HG02981 (cell line): Measurements from ENCODE around the gene CYBC1.

ENCODE experiments used
- ATAC-seq: cut with Tn5 transposase; IDR thresholded peaks from one replicate; pipeline ENCODE4 v1.9.1; 2021; ENCODE audit warnings: mild to moderate bottlenecking, moderate library complexity; ENCODE audit not compliant: unreplicated experiment

CYBC1 gene

GRCh38 chr17:82411396-82412053 is 39.0 kb downstream of the CYBC1 start:
- no peak for ATAC-seq

DNA sequence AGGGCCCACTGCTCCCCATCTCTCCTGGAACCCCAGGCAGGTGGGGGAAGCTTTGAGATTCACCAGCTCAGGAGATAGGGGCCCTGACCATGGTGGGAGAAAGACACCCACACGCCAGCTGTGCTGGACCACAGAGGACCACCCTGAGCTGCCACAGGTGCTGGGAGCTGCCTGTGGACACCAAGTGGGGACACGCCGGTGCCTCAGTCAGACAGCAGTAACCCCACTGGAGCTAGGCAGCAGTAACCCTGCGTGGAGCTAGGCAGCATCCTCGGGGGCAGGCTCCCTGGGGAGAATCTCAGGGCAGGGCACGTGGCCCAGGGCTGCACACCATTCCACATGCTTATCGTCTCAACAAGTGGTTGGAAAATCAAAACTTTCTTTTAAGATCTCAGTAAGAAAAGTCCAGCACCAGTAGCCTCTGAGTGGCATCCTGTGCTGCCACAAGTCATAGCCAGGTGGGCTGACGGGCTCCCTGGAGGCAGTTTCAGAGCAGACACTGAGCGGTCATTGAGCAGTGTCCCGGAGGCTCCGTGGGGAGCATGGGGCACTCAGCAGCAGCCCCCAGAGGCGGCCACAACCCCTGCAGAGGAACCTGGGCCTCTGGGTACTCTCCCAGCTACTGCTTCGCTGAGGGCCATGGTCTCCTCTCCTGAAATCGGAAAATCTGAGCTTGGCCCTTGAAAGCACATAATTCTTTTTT is 40.4 kb downstream of the CYBC1 start:
- ATAC-seq = no peak

DNA sequence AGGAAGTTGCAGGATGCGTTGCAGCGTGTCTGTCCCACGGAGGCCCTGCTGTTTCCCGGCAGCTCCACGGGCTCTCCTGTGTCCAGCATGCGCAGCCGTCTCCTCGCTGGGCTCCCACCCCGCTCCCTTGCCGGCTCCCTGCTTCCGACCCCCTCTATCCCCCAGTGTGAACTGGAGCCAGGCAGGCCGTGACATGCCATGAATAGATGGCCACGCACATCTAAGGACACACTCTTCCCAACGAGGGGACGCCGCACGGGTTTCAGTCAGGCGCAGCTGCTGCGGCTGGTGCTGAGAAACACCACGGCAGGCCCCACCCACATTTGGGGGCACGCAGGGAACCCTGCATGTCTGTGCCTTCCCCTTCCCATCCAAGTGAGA is 41.6 kb downstream of the CYBC1 start:
- no peak for ATAC-seq

GRCh38 chr17:82408288-82408937 is 42.1 kb downstream of the CYBC1 start:
- ATAC-seq = no peak

DNA sequence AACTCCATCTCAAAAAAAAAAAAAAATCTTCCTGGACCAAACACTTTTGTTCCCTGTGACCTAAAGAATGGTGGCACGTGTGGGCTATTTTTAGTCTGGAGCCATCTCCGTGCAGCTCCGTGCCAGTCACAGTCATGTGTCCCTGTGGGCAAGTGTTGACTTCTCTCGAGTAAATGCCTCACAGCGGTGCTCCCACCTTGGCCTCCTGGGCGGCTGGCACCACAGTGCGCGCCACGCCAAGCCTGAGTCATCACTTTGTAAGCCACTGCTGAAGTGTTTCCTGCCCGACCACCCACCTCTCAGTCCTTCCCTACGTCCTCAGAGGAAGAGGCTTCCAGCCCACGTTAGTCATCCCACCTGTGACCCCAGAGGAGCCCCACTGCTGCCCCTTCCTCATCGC is 43.3 kb downstream of the CYBC1 start:
- no peak for ATAC-seq

- ATAC-seq = no peak
Observed at GRCh38 chr17:82406131-82406671, 44.4 kb downstream of the CYBC1 start.

DNA sequence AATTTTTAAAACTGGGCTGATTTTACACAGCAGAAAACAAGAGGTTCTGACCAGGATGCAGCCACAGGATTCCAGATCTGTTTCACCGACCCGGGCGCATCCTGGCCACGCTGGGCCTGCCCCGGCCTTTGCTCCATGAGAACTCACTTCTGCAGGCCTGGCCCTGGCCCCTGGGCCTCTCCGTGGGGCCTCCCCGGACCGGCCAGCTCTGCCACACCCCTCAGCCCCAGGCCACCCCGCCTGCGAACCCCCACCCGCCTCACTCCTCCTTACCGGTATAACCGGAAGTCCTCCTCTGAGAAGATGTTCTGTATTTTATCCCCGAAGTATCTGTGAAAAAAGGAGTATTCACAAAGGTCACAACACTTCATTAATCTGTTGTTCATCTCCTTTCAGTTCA is 45.5 kb downstream of the CYBC1 start:
- no peak for ATAC-seq

GRCh38 chr17:82403662-82404660 is 46.6 kb downstream of the CYBC1 start:
- no peak for ATAC-seq

GRCh38 chr17:82402865-82403264 is 47.7 kb downstream of the CYBC1 start:
- ATAC-seq = peak; percentile 68

DNA sequence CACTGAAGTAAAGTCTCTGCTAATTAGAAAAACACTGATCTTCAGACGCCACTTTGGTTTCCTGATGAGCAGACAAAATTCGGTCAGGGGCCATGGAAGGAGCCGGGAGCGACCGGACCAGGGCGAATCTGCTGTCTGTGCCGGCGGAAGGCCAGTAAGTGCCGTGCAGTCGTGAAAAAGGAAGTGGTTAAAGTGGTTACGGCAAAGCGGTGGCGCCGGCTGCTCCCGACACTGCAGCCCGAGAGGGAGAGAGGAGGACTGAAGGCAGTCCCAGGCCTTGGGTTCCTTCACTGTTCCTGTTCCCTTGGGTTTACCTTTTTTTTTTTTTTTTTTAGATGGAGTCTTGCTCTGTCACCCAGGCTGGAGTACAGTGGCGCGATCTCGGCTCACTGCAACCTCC is 49.7 kb downstream of the CYBC1 start:
- no peak for ATAC-seq

- ATAC-seq = no peak
Observed at GRCh38 chr17:82400206-82400605, 50.3 kb downstream of the CYBC1 start.

DNA sequence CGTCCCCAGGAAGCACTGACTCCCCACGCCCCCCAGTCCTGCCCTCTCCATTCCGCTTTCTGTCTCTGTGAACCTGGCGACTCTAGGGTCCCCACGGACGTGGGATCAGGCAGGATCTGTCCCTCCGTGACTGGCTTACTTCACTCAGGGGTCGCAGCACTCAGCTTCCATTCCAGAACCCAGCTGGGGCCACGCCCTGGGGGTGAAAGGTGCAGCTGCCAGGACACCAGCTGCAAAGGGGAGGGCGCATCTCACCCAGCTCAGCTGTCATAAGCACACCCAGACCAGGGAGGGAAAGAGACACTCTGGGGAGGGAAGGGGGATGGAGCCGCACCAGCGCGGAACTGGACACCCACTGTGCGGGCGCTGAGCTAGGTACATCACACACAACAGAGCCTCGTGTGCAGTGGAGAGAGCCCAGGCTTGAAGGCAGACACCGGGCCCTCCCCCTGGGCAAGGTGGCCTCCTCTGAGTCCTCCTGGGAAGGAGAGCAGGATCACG is 50.9 kb downstream of the CYBC1 start:
- no peak for ATAC-seq

DNA sequence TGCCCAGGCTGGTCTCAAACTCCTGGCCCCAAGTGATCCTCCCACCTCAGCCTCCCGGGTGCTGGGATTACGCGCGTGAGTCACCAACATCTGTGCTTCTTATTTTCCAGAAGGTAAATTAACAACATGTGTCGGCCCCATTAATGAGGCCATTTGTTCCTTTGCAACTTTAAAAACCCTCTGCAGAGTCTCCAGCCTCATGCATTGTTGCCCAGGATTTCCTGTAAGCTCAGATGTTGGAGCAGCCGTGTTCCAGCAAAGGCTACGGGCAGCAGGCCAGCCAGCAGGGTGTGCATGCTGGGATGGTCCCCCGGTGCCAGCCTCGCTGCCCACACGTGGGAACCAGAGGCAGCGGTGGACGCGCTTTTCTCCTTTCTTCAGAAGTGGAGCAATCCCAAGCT is 51.5 kb downstream of the CYBC1 start:
- no peak for ATAC-seq

DNA sequence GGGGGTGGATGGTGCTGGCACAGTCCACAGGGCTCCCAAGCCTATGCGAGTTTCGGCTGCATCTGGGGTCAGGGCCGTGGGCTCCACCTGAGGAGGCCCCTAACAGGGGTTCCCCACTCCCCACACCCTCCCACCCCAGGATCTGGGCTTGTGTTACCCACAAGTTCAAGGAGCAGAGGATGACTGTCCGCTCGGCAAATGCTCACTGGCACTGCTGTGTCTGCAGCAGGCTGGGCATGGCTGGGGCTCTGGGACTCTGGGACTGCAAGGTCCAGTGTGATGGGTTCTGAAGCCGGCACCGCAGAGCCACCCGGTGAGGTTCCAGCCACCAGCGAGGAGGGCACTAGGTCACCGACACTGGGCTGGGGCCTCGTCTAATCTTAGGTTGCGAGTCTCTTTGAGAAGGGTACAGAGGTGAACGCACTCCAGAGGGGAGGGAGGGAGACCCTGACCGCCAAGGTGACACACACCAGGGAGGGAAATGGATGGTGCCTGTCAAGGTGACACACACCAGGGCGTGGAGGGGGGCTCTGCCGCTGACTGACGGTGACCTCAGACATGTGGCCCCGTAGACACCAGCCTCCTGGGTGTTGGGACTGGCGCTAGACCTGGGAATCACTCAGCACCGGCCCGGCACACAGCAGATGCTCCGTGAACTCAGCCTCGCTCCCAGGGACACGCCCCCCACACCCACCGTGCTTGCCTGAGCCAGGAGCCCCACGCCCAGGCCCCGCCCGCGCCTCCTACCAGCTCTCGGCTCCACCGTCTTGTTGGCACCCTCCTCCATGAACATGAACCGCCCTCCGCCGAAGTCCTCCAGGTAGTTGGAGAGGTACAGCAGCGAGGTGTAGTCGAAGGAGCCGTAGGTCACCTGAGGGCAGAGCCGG is 52.9 kb downstream of the CYBC1 start:
- no peak for ATAC-seq

- no peak for ATAC-seq
Observed at GRCh38 chr17:82396601-82397435, 53.7 kb downstream of the CYBC1 start.

DNA sequence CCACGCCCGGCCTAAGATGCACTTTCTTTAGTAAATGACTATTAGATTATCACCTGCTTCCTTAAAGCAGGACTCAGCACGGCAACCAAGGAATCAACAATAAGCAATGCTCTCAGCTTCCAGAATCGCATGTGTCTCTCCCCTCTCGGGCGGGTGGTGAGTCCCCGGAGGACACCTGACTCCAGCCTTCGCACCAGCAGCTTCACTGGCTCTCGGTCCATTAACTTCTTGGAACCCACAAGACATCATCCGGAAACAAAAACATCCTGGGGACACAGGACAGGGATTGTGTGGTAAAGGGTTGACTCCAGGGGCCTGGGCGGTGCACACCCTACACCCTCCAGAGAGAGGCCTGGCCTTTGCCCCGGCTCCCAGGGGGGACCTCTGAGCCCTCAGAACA is 56.3 kb downstream of the CYBC1 start:
- ATAC-seq = no peak

GRCh38 chr17:82392941-82393340 is 57.6 kb downstream of the CYBC1 start:
- no peak for ATAC-seq
